HepG2 (cell line): ENCODE data around the gene POLRMT. TPM values are rescaled to one million over a fixed set of nuclear protein-coding genes. Genes with fewer than 3 reads are reported as not detected.

Source experiments
- CCDC6 ChIP-seq: sonication (generic); formaldehyde crosslinking; IDR thresholded peaks from 2 replicates; pipeline ENCODE4 v1.8.1; 2022; ENCODE audit warnings: mild to moderate bottlenecking, missing genetic modification reagents, moderate library complexity
- GRHL1 ChIP-seq: sonication (generic); formaldehyde crosslinking; conservative IDR thresholded peaks from 2 replicates; pipeline ENCODE4 v1.8.0; 2022; ENCODE audit warnings: missing genetic modification reagents
- REST ChIP-seq, 2 experiments: IDR thresholded peaks; 2 replicates each; pipeline ENCODE4 v1.6.1; 2011 to 2012; ENCODE audit warnings: low read length in 2 of 2, borderline replicate concordance in 1 of 2, low read depth in 1 of 2, mild to moderate bottlenecking in 1 of 2, moderate library complexity in 1 of 2
- RXRB ChIP-seq: IDR thresholded peaks from 2 replicates; pipeline ENCODE4 v1.6.1; 2016; ENCODE audit warnings: borderline replicate concordance, missing genetic modification reagents, missing compliant biosample characterization
- ZBTB4 ChIP-seq: sonication (generic); formaldehyde crosslinking; IDR thresholded peaks from 2 replicates; pipeline ENCODE4 v1.4.0; 2020; ENCODE audit warnings: missing genetic modification reagents, mild to moderate bottlenecking, borderline replicate concordance
- ZFP37 ChIP-seq: sonication (generic); formaldehyde crosslinking; IDR thresholded peaks from 2 replicates; pipeline ENCODE4 v1.4.0; 2020; ENCODE audit warnings: missing genetic modification reagents, borderline replicate concordance
- ZNF30 ChIP-seq: sonication (generic); formaldehyde crosslinking; IDR thresholded peaks from 2 replicates; pipeline ENCODE4 v1.5.0; 2020; ENCODE audit warnings: mild to moderate bottlenecking, missing genetic modification reagents
- ZNF567 ChIP-seq: sonication (generic); formaldehyde crosslinking; IDR thresholded peaks from 2 replicates; pipeline ENCODE4 v1.8.1; 2023; ENCODE audit warnings: mild to moderate bottlenecking, missing genetic modification reagents, borderline replicate concordance
- ZNF776 ChIP-seq: sonication (generic); formaldehyde crosslinking; IDR thresholded peaks from 2 replicates; pipeline ENCODE4 v1.4.0; 2020; ENCODE audit warnings: mild to moderate bottlenecking, missing genetic modification reagents
- ZSCAN9 ChIP-seq: IDR thresholded peaks from 2 replicates; pipeline ENCODE4 v1.6.1; 2016; ENCODE audit warnings: borderline replicate concordance
- polyA plus RNA-seq, 8 experiments: library from polyadenylated mRNA; depleted of rRNA in 3 of 8; stranded (reverse) in 7 of 8; unstranded in 1 of 8; fragments of >200 nt; fragmentation: Illumina TruSeq in 4 of 8; extraction: Trizol in 4 of 8; gene quantifications; 2 replicates each; pipeline versions ENCODE4 v1.2.1 to v1.2.3, GENCODE V29; 2011 to 2016; ENCODE audit warnings: low read depth in 4 of 8, missing spikeins in 1 of 8, mixed read lengths in 1 of 8; ENCODE audit not compliant: insufficient read depth in 1 of 8
- total RNA-seq, 5 experiments: library from RNA; depleted of rRNA; stranded (reverse); fragments of >200 nt; fragmentation: Illumina TruSeq; extraction: Trizol; gene quantifications; 2 replicates each; pipeline ENCODE4 v1.2.3, GENCODE V29; 2016; ENCODE audit warnings: low read depth in 1 of 5
- TF ChIP-seq, protein P1 (sequence below): IDR thresholded peaks from 2 replicates; pipeline ENCODE4 v1.6.1; 2016
- TF ChIP-seq, protein P2 (sequence below), 2 experiments: sonication (generic) in 1 of 2; formaldehyde crosslinking in 1 of 2; IDR thresholded peaks; 2 replicates each; pipeline versions ENCODE4 v1.4.0 to v1.6.1; 2016 to 2020; ENCODE audit warnings: borderline replicate concordance in 1 of 2, low read depth in 1 of 2, mild to moderate bottlenecking in 1 of 2, missing genetic modification reagents in 1 of 2

POLRMT gene
- total and polyA plus RNA-seq, 2 of the 13 experiments (the other 11 are each of a cell fraction or from before 2014, with no cell fraction given) = 78.0 to 101 TPM

- TF ChIP-seq REST (IDR thresholded peaks at IDR 0.05; ENCODE audit: borderline replicate concordance in 1 of 2, low read depth in 1 of 2, low read length in 2 of 2) (no peak), ZSCAN9 (CRISPR knock-in tag) (peak; percentile 61; the same call in 1 of the 2 replicates), ZBTB4 (CRISPR knock-in tag) (peak; percentile 79; the same call in 1 of the 2 replicates), RXRB (CRISPR knock-in tag) (no peak), ZNF776 (CRISPR knock-in tag) (0 out of 2 replicates have a peak, but pooled peaks have one; percentile 50), CCDC6 (no peak), ZNF567 (CRISPR knock-in tag) (no peak; the same call in 1 of the 2 replicates), ZNF30 (CRISPR knock-in tag) (no peak), GRHL1 (CRISPR knock-in tag) (no peak), ZFP37 (CRISPR knock-in tag) (peak; percentile 77; the same call in 1 of the 2 replicates)
- TF ChIP-seq, protein P1, sequence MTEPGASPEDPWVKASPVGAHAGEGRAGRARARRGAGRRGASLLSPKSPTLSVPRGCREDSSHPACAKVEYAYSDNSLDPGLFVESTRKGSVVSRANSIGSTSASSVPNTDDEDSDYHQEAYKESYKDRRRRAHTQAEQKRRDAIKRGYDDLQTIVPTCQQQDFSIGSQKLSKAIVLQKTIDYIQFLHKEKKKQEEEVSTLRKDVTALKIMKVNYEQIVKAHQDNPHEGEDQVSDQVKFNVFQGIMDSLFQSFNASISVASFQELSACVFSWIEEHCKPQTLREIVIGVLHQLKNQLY (CRISPR knock-in tag) = no peak
- TF ChIP-seq, protein P2, sequence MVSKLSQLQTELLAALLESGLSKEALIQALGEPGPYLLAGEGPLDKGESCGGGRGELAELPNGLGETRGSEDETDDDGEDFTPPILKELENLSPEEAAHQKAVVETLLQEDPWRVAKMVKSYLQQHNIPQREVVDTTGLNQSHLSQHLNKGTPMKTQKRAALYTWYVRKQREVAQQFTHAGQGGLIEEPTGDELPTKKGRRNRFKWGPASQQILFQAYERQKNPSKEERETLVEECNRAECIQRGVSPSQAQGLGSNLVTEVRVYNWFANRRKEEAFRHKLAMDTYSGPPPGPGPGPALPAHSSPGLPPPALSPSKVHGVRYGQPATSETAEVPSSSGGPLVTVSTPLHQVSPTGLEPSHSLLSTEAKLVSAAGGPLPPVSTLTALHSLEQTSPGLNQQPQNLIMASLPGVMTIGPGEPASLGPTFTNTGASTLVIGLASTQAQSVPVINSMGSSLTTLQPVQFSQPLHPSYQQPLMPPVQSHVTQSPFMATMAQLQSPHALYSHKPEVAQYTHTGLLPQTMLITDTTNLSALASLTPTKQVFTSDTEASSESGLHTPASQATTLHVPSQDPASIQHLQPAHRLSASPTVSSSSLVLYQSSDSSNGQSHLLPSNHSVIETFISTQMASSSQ (IDR thresholded peaks at IDR 0.05; ENCODE audit: low read depth) = no peak
- TF ChIP-seq, protein P2 (CRISPR knock-in tag; IDR thresholded peaks at IDR 0.05; ENCODE audit: borderline replicate concordance) = peak; percentile 74
Observed at GRCh38 chr19:662962-663681, 29.8 kb upstream of the POLRMT start, which contains the start of gene RNF126 (continued).
